HEK293T (cell line): ENCODE measurements around the gene MAN1C1.

Source experiments
- L3MBTL2 ChIP-seq: fragments of 450-650 bp; conservative IDR thresholded peaks from 2 replicates; pipeline ENCODE4 v1.6.1; 2016; ENCODE audit warnings: mild to moderate bottlenecking
- LEF1 ChIP-seq: fragments of 450-650 bp; IDR thresholded peaks from 2 replicates; pipeline ENCODE4 v1.6.1; 2017; ENCODE audit warnings: mild to moderate bottlenecking, borderline replicate concordance
- PKNOX1 ChIP-seq: fragments of 450-650 bp; IDR thresholded peaks from 2 replicates; pipeline ENCODE4 v1.6.1; 2016

- TF ChIP-seq L3MBTL2, result no peak
- no peak for TF ChIP-seq PKNOX1
- TF ChIP-seq LEF1, result no peak
Observed at GRCh38 chr1:25657883-25658760, 41.5 kb downstream of the MAN1C1 start.
